Mucosa of descending colon (tissue), 3 donors: ENCODE data around the gene STRA6. TPM values are rescaled to one million over a fixed set of nuclear protein-coding genes. Genes with fewer than 3 reads are reported as not detected.

Source experiments
- ATAC-seq: fragments of 200-7000 bp; cut with Tn5 transposase; one replicate; pipeline ENCODE4 v1.9.1; 2020; ENCODE audit warnings: mild to moderate bottlenecking, moderate library complexity
- DNase-seq, 3 donors: peaks; one replicate each; pipeline ENCODE4 v3.0.0-alpha.2; 2020
- H3K36me3 ChIP-seq: fragments of 200-600 bp; one replicate; pipeline ENCODE4 v1.8.0; 2021; ENCODE audit warnings: low read depth, mild to moderate bottlenecking
- H3K4me1 ChIP-seq: fragments of 200-600 bp; one replicate; pipeline ENCODE4 v1.8.0; 2021; ENCODE audit warnings: low read depth, mild to moderate bottlenecking
- H3K4me3 ChIP-seq: fragments of 200-600 bp; one replicate; pipeline ENCODE4 v1.8.0; 2021; ENCODE audit warnings: mild to moderate bottlenecking
- H3K9me3 ChIP-seq: fragments of 200-600 bp; one replicate; pipeline ENCODE4 v1.8.0; 2021; ENCODE audit warnings: mild to moderate bottlenecking
- CTCF ChIP-seq: fragments of 200-600 bp; IDR thresholded peaks from one replicate; pipeline ENCODE4 v1.8.0; 2022; ENCODE audit warnings: antibody characterized with exemption, mild to moderate bottlenecking
- intact Hi-C, 2 donors: fragments of 100-400 bp; cut with DNase I in 1 of 2; cut with micrococcal nuclease in 1 of 2; formaldehyde crosslinking; loops; one replicate each; pipeline versions ENCODE4 v1.11.0 to v1.11.1; 2022; cut with DNase I, micrococcal nuclease
- total RNA-seq, 3 donors: library from RNA; stranded (reverse); fragmentation: NEBNext Ultra II Directional in 2 of 3; extraction: Animal tissue kit (Norgen Biotek cat#: 25700) in 2 of 3; gene quantifications; one replicate each; pipeline versions ENCODE4 v1.2.1 to v1.2.4, GENCODE V29; 2021 to 2023
- donor health status: DM: no; HTN: no; CAD: no; lungs with moderate emphysema.
- donor health status: DM: no; HTN: no; CAD: no.
- donor health status: DM: no; HTN: yes; CAD: no.

Gene STRA6
- total RNA-seq, 3 donors from 2014 or later, result 0.35 TPM; not detected in 2

- Histone ChIP-seq H3K4me1 (no peaks in the 10 kb centered on the region), H3K9me3 (no peaks in the 10 kb centered on the region), H3K36me3 (no peaks in the 10 kb centered on the region), H3K4me3 (no peak overlapping the region)
- intact Hi-C loops, result no loop called here
- no peak for TF ChIP-seq CTCF
- DNase-seq (no peak), ATAC-seq (no peak)
These were observed 6.4 kb upstream of the STRA6 start for GRCh38 chr15:74208901-74209559.

DNA sequence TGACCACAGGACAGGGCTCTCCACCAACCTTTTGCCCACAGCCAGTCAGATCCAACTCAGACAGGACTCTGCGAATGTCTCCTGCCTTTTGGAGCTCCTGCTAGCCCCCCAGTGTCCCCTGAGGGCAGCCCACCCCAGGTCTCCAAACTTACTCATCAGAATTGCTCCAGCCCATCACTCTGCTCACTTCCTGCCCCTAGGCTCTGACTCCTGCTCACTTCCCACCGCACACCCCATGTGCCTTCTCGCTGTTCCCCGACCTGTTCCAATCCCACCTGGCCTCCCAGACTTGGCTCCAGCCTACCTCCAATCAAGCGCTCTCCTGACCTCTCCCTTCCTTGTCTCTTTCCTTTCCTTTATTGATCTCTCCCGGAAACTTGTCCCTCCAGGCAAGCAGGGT is 5.9 kb upstream of the STRA6 start:
- no peak for ATAC-seq
- no peak for DNase-seq
- intact Hi-C loops, result no loop called here
- H3K4me1 ChIP-seq, result no peaks in the 10 kb centered on the region
- H3K9me3 ChIP-seq, result no peaks in the 10 kb centered on the region
- no peak overlapping the region for H3K4me3 ChIP-seq
- no peaks in the 10 kb centered on the region for H3K36me3 ChIP-seq
- TF ChIP-seq CTCF, result no peak

DNA sequence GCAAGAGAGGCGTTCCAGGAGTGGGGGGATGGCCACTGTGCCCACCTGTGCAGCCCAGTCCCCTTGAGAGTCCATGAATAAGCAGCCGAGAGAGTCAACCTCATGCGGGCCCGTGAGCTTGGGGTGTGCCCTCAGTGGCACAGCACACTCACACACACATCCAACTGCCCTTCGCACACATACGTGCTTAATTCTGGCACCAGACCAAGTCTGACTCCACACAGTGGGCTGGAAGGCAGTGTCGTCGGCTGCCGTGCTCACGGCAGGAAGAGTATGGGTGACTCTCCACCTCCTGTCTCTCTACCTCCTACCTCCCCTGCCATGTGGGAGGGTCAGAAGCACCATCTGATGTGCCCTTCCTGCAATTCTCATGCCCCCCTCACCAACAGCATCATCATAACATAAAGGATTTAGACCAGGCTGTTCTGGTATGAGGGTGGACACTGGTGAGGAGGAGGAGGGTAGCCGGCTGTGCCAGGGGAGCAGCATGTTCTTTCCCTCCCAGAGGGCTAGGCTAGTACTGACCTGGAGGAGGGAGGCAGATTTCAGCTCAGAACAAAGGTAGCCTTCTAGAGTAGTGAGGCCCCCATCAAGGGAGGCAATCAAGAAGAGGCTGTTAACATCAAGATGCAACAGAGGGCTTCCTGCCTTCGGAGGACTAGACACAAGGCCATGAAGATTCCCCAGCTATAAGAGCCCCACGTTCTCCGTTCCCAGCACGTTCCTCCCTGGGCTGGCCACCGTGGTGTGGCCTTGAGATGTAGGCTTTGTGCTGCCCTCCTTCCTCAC is 5.3 kb upstream of the STRA6 start:
- TF ChIP-seq CTCF, result no peak
- Histone ChIP-seq H3K4me1 (no peaks in the 10 kb centered on the region), H3K9me3 (no peaks in the 10 kb centered on the region), H3K36me3 (no peaks in the 10 kb centered on the region), H3K4me3 (no peak overlapping the region)
- no peak for ATAC-seq
- no peak for DNase-seq
- intact Hi-C loops, result no loop called here

- Histone ChIP-seq H3K4me1 (no peaks in the 10 kb centered on the region), H3K9me3 (no peaks in the 10 kb centered on the region), H3K36me3 (no peaks in the 10 kb centered on the region), H3K4me3 (no peak overlapping the region)
- no peak for DNase-seq
- intact Hi-C loops, result no loop called here
- ATAC-seq, result no peak
- TF ChIP-seq CTCF, result no peak
These were observed 4.3 kb upstream of the STRA6 start for GRCh38 chr15:74206801-74207281.

GRCh38 chr15:74205582-74205947 is 3.0 kb upstream of the STRA6 start:
- ATAC-seq (no peak), DNase-seq (no peak)
- Histone ChIP-seq H3K36me3 (no peaks in the 10 kb centered on the region), H3K4me1 (no peaks in the 10 kb centered on the region), H3K4me3 (no peak overlapping the region), H3K9me3 (no peaks in the 10 kb centered on the region)
- intact Hi-C loops, result no loop called here
- TF ChIP-seq CTCF, result no peak
